Activated CD4-positive, alpha-beta T cell treated with anti-CD3 and anti-CD28 coated beads for 36 hours (primary cell): ENCODE data around the gene PMM2. TPM values are rescaled to one million over a fixed set of nuclear protein-coding genes. Genes with fewer than 3 reads are reported as not detected.

Experiments used
- ATAC-seq: fragments of 200-7000 bp; cut with Tn5 transposase; one replicate; pipeline ENCODE4 v1.10.0; 2021; ENCODE audit warnings: mild to moderate bottlenecking, moderate library complexity
- CTCF ChIA-PET: fragments of 350-600 bp; sonication (Branson Sonifier 250); formaldehyde crosslinking; loops from one replicate; lab custom pipeline; 2021; ENCODE audit warnings: antibody characterized with exemption; lab: Charles Lee
- POLR2A ChIA-PET: fragments of 350-600 bp; sonication (Branson Sonifier 250); formaldehyde crosslinking; loops from one replicate; lab custom pipeline; 2021; ENCODE audit warnings: antibody characterized with exemption, inconsistent platforms; lab: Charles Lee
- DNase-seq: peaks from one replicate; pipeline ENCODE4 v3.0.0-alpha.2; 2020
- H3K27ac Mint-ChIP-seq: one replicate; pipeline ENCODE4 v1.8.0; 2021; ENCODE audit warnings: mixed read lengths
- H3K27me3 Mint-ChIP-seq: one replicate; pipeline ENCODE4 v1.8.0; 2021; ENCODE audit warnings: mixed read lengths
- H3K36me3 Mint-ChIP-seq: one replicate; pipeline ENCODE4 v1.8.0; 2021; ENCODE audit warnings: low read depth, mixed read lengths
- H3K4me1 Mint-ChIP-seq: one replicate; pipeline ENCODE4 v1.8.0; 2021; ENCODE audit warnings: mixed read lengths
- H3K4me3 Mint-ChIP-seq: one replicate; pipeline ENCODE4 v1.8.0; 2021; ENCODE audit warnings: mild to moderate bottlenecking, moderate library complexity, mixed read lengths
- H3K9me3 Mint-ChIP-seq: one replicate; pipeline ENCODE4 v1.8.0; 2021; ENCODE audit warnings: low read depth, mixed read lengths
- intact Hi-C, 2 experiments: fragments of 100-400 bp; cut with DNase I in 1 of 2; cut with micrococcal nuclease in 1 of 2; formaldehyde crosslinking; loops; one replicate each; pipeline versions ENCODE4 v1.14.2 to v1.15.1; 2022 to 2024; cut with DNase I, micrococcal nuclease
- total RNA-seq, 2 experiments: library from RNA; stranded (reverse); gene quantifications; one replicate each; pipeline ENCODE4 v1.2.3, GENCODE V29; 2021

PMM2 gene
- total RNA-seq, 2 experiments from 2014 or later, result 38.3 to 39.0 TPM

DNA sequence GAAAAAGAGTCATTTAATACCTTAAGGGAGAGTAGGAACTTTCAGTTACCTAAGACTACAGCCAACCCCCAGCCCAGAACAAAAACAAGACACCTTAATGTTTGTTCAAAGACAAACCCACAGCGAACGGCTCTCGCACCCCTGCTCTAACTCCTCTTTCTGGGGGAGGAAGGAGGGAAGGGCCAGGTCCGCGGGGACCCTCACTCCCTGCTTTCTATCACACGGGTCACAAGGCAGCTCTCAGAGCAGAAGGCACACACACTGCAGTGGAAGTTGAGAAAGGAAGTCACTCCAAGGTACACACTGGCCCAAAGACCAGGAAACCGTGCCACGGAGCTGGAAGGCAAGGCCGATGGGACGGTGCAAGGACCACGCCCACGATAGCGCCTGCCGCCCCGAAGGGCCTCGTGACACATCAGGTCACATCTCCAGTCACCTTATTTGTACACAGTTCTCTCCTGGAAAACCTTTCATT is 94.5 kb downstream of the PMM2 start:
- Mint-ChIP-seq H3K27me3 (no peaks in the 10 kb centered on the region), H3K36me3 (peaks cover 46% of the 10 kb centered on the region), H3K27ac (peak overlapping the region; percentile 87), H3K4me3 (peak overlapping the region; percentile 6), H3K9me3 (no peaks in the 10 kb centered on the region), H3K4me1 (peaks cover 10% of the 10 kb centered on the region)
- DNase-seq (peak; percentile 48), ATAC-seq (peak; percentile 27)
- intact Hi-C loops, result no loop called here
- ChIA-PET POLR2A (no interaction called here), CTCF (interaction anchor here (1.5 to 5.7 kb wide), 2 partner anchors 11 to 44 kb away, joined by 5 to 31 read pairs; partner anchors contain the start of gene LITAFD)

DNA sequence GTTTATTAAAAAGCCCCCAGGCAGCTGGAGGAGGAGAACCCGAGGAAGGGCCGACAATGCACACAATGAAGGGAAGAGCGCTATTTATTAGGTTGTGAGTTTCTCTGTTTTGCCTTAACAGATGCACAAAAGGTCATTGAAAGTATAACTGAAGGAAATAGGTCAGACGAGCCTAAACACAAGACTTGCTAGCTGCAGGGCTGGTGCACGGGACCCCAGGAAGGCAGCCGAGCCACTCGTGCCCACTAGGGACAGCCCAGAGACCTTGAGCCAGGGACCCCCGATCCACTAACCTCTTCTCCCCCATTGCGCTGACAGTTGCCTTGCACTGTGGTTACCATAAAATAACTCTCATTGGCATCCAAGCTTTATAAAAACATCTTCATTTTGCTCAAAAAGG is 95.8 kb downstream of the PMM2 start:
- peak overlapping the region; percentile 16 for H3K27ac Mint-ChIP-seq

DNA sequence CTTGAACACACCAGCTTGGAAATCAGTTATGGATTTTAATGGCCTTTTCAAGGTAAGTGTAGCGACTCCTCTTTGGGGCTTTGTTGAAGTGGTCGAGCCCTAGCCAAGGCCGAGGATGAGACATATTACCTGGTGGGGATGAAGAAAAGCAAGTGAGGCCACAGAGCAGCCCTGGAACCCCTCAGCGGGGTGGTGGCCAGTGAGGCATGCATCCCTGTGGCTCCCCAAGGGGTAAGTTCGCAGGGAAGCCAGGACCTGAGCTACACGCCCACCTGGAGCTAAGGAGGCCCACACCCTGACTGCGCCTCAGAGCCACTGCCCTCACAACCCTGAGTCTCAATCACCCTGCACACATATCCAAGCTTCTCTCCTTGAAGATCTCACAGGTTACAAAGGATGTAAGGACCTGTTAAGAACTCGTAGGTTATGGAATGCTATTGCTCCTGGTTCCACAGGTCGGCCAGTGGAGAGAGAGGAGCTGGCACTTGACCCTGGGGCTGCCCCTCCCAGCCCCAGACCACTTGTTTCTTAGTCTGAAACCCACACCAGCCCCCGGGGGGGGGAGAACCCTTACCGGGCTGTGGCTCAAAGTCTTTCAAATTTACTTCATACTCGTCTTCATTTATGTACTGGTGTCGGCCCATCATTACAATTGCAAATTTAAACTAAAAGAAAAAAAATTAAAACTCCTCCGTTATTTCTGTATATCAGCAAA is 96.5 kb downstream of the PMM2 start:
- Mint-ChIP-seq H3K9me3 (no peaks in the 10 kb centered on the region), H3K4me1 (peaks cover 10% of the 10 kb centered on the region), H3K27me3 (no peaks in the 10 kb centered on the region), H3K27ac (no peak overlapping the region), H3K4me3 (no peak overlapping the region), H3K36me3 (peaks cover 58% of the 10 kb centered on the region)
- ATAC-seq (no peak), DNase-seq (no peak)
- intact Hi-C loops, result no loop called here
- ChIA-PET CTCF (interaction anchor here (0.9 to 5.7 kb wide), 3 partner anchors 13 to 42 kb away, joined by 5 to 31 read pairs (median 5); partner anchors contain the start of gene LITAFD), POLR2A (no interaction called here)

More for the DNA sequence above, 95.8 kb downstream of the PMM2 start:
- intact Hi-C loops, result no loop called here
- H3K4me1 Mint-ChIP-seq, result peaks cover 10% of the 10 kb centered on the region
- DNase-seq (no peak), ATAC-seq (no peak)
- POLR2A ChIA-PET, result no interaction called here
- CTCF ChIA-PET, result interaction anchor here (0.5 to 5.7 kb wide), 5 partner anchors 13 to 340 kb away, joined by 3 to 31 read pairs (median 5); partner anchors contain the start of gene LITAFD
- H3K27me3 Mint-ChIP-seq, result no peaks in the 10 kb centered on the region
- H3K36me3 Mint-ChIP-seq, result peaks cover 54% of the 10 kb centered on the region
- no peak overlapping the region for H3K4me3 Mint-ChIP-seq
- no peaks in the 10 kb centered on the region for H3K9me3 Mint-ChIP-seq

DNA sequence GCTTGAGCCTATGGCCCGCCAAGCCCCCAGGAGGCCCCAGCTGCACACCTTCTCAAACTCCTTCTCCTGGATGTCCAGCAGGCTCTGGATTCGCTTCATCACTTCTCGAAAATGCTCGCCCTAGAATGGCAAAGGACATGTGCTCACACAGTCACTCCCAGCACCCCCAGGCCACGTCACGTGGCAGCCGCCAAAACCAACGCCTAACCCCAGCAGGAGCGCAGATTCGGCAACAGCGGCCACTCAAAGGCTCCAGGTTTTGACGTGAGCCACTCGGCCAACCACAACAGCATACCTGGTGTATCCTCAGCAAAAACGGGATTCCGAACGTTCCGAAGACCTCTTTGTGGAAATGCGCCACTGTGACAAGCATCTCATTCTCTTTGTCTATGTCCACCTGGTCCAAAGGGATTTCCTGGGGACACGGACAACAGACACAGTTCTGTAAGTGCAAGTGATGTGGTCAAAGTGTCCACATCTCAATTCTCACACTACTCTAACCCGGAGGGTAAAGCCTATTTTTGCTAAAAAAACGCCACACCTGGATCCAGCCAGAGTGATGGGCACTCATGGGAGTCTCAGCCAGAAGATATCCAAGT is 97.2 kb downstream of the PMM2 start:
- intact Hi-C loops, result no loop called here
- no peak overlapping the region for H3K4me3 Mint-ChIP-seq
- POLR2A ChIA-PET, result no interaction called here
- no peak for DNase-seq
- H3K9me3 Mint-ChIP-seq, result no peaks in the 10 kb centered on the region
- CTCF ChIA-PET, result interaction anchor here (1.3 to 5.7 kb wide), 2 partner anchors 14 to 42 kb away, joined by 3 to 31 read pairs; partner anchors contain the start of gene LITAFD
- peaks cover 62% of the 10 kb centered on the region for H3K36me3 Mint-ChIP-seq
- no peaks in the 10 kb centered on the region for H3K27me3 Mint-ChIP-seq
- peak overlapping the region; percentile 7 for H3K27ac Mint-ChIP-seq
- H3K4me1 Mint-ChIP-seq, result peaks cover 10% of the 10 kb centered on the region
- ATAC-seq, result no peak

DNA sequence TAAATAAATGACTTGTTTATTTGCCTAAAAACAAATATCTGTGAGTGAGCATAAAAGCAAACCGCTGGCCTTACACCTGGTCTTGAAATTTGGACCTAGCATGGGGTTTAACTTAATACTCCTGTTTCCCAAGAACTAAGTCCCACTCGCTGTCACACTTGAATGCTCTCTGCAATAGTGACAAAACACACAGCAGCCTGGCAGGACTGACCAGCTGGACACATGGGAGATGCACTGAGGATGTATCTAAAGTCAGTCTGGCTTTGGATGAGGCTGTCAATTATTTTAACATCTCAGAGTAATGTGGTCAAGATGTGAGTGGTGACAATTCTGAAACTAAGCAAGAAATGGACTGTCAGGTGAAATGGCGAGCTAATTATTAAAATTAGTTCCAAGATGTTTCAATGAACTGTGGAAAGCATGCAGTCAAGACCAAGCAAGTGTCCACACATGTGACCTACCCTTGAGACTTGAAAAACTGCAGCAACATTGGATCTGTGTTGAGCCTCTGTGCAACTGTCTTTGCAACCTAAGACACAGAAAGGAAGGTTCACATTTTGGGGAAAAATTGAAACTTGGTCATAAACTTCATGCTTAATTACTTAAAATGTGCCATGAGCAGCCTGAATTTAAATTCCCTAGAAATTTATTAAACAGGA is 101.2 kb downstream of the PMM2 start:
- Mint-ChIP-seq H3K4me1 (no peaks in the 10 kb centered on the region), H3K27me3 (no peaks in the 10 kb centered on the region), H3K4me3 (no peak overlapping the region), H3K9me3 (no peaks in the 10 kb centered on the region), H3K36me3 (peaks cover 70% of the 10 kb centered on the region), H3K27ac (no peak overlapping the region)
- ATAC-seq (no peak), DNase-seq (no peak)
- CTCF ChIA-PET, result interaction anchor here (0.8 to 1.3 kb wide), 2 partner anchors 38 to 51 kb away, joined by 3 to 5 read pairs; no protein-coding TSS in a partner anchor
- intact Hi-C loops, result no loop called here
- POLR2A ChIA-PET, result no interaction called here

Other genes starting within 250 kb of the PMM2 start
- gene TMEM114, start 207.3 kb upstream of the PMM2 start, total RNA-seq, result not detected
- 10 to 100 TPM; 32.3 to 45.8 TPM for gene METTL22, start 176.1 kb upstream of the PMM2 start, total RNA-seq
- 1 to 10 TPM; 5.4 to 6.0 TPM for gene ABAT, start 123.2 kb upstream of the PMM2 start, total RNA-seq
- 10 to 100 TPM in 1 of 2 experiments, 1 to 10 TPM in 1; 9.4 to 14.5 TPM for gene TMEM186, start 200 bp upstream of the PMM2 start, total RNA-seq
- 10 to 100 TPM; 49.4 to 64.5 TPM for gene CARHSP1, start 71.2 kb downstream of the PMM2 start, total RNA-seq
- gene LITAFD, start 84.5 kb downstream of the PMM2 start, total RNA-seq, result not detected
- 100 to 1,000 TPM; 165 to 198 TPM for gene USP7, start 166.1 kb downstream of the PMM2 start, total RNA-seq